Measurements from ENCODE around the gene RIIAD1.
A peak's percentile ranks its signal among the peaks of the same experiment; 100 is the strongest.

RIIAD1 gene

DNA sequence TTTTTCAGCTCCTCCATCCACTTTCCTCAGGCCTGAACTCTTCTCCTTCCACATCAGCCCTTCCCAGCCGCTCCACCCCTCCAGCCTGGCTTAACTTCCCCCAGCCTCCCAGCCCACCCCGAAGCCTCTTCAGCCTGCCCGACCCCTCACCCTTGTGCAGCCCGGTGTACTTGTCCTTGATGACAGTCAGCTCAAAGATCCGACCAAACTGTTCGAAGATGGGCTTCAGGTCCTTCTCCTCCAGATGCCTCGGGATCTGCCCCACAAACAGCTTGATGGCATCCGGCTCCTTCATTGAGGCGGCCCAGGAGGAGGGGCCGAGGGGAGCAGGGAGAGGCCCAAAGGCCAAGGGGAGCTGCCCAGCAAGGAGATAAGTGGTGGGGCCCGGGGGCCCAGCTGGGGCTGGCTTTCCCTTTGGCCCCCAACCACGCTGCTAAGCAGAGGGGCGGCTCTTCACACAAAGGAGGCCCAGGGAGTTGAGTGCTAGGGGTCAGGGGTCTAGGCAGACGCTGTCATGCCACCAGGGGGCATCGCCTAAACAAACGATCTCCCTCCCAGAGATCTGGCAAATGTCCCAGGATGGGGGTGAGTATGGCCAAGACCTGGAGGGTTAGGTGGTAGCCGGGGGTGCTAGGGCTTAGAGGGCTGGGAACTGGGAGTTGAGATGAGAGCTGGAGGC is 5.5 kb upstream of the RIIAD1 start:
- no peak for DNase-seq (ENCODE audit: extremely low read depth, low read depth)
- no peak overlapping the region for H3K4me3 ChIP-seq (replicated peaks; ENCODE audit: low read depth, low read length)
- TF ChIP-seq, protein P1, sequence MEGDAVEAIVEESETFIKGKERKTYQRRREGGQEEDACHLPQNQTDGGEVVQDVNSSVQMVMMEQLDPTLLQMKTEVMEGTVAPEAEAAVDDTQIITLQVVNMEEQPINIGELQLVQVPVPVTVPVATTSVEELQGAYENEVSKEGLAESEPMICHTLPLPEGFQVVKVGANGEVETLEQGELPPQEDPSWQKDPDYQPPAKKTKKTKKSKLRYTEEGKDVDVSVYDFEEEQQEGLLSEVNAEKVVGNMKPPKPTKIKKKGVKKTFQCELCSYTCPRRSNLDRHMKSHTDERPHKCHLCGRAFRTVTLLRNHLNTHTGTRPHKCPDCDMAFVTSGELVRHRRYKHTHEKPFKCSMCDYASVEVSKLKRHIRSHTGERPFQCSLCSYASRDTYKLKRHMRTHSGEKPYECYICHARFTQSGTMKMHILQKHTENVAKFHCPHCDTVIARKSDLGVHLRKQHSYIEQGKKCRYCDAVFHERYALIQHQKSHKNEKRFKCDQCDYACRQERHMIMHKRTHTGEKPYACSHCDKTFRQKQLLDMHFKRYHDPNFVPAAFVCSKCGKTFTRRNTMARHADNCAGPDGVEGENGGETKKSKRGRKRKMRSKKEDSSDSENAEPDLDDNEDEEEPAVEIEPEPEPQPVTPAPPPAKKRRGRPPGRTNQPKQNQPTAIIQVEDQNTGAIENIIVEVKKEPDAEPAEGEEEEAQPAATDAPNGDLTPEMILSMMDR (IDR thresholded peaks at IDR 0.05; ENCODE audit: low read depth, low read length, missing control alignments): peak; percentile 18

DNA sequence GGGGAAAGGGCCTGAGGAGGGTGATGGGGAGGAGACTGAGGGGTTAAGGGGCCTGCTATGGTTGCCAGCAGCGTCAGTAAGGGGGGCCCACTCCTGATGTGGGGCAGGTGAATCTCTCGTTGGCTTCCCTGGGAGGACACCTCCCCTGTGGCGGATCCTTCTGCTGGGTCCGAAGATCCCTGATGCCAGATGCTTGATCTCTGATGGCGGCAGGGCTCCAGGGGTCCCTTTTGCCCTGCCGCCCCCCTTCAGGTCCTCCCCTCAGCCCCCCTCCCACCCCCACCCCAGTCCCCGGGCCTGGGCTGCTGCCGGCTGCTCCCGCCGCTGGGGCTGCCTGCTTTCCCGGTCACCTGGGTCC is 4.9 kb upstream of the RIIAD1 start:
- TF ChIP-seq, protein P1 (IDR thresholded peaks at IDR 0.05; ENCODE audit: low read depth, low read length, missing control alignments): no peak
- no peak for DNase-seq (ENCODE audit: extremely low read depth, low read depth)
- H3K4me3 ChIP-seq (replicated peaks; ENCODE audit: low read depth, low read length): no peak overlapping the region

DNA sequence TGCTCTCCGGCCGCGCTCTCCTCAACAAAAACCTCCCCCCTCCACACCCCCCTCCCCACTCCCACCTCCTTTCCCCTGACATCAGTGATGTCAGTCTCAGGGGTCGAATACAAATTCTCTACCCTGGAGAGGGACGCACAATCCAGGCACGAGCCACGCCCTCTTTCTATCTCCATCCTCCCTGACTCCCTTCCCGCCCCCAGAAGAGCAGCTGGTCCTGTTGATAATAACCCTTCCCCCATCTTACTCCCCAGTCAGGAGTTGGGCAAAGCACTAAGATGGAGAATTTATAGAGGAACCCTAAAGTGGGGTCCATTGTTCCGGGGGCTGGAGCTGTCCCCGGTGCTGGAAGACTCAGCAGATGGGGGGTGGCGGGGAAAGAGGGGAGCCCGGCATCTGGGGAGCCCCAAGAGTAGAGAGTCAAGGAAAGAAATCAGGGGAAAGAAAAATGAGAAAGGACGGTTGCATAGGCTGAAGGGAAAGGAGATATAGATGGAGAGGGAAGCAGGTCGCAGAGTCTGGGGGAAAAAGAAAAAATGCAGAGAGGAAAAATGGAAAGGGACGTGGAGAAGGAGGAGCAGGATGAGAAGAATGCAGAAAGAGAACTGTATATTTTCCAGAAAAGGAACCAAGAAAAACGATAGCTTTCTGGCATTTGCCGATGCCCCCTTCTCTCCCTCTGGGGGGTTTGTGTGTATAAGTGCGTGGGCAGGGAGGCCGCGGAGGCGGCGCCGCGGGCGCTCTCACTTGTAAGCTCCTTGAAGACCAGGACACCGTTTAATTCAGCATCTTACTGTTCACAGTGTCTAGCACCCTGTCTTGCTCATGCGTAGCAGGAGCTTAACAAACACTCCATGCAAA is 4.3 kb upstream of the RIIAD1 start, which contains the start of gene CELF3:
TSS of gene CELF3 (minus strand) at position 33 of the 861 bp plus-strand sequence. CDS start 783 bp downstream, outside the sequence.
- no peak for DNase-seq (ENCODE audit: extremely low read depth, low read depth)
- TF ChIP-seq, protein P1 (IDR thresholded peaks at IDR 0.05; ENCODE audit: low read depth, low read length, missing control alignments): no peak
- H3K4me3 ChIP-seq (replicated peaks; ENCODE audit: low read depth, low read length): no peak within 1 kb of the TSS

DNA sequence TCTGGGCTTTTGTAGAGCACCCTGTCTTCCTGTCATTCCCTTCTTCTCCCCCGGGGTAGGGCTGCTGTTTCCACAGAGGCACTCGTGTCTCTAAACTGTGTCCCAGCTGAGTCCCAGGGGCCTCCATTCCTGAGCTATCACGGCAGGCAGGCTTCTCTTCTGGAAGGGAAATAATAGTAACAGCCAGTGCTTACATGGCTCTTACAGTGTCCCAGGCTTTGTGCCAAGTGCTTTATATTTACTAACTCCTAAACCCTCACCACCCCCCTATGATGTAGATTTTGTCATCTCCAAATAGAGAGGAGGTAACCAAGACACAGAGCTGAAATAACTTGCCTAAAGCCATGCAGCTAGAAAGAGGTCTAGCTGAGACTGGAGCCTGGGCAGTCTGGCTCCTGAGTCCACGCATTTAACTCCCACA is 3.3 kb upstream of the RIIAD1 start:
- no peak for DNase-seq (ENCODE audit: extremely low read depth, low read depth)
- TF ChIP-seq, protein P1 (IDR thresholded peaks at IDR 0.05; ENCODE audit: low read depth, low read length, missing control alignments): no peak
- no peak overlapping the region for H3K4me3 ChIP-seq (replicated peaks; ENCODE audit: low read depth, low read length)

DNA sequence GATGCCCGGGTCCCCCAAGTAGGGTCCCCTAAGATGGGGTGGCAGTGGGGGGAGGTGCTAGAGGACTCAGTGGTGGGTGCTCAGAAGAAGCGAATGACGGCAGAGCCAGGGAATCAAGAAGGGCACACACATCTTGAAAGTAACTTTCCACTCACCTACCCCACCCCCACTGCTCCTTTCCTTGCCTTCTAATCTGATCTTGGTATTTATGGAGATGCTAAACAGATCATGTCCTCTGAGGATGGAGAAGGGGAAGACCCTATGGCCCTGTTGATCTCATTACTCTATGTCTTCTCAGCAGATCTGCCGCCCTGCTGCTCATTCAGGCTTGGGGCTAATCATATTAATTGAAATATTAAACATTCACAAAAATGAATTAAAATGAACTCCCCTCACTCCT is 2.7 kb upstream of the RIIAD1 start:
- no peak for DNase-seq (ENCODE audit: extremely low read depth, low read depth)
- TF ChIP-seq, protein P1 (IDR thresholded peaks at IDR 0.05; ENCODE audit: low read depth, low read length, missing control alignments): no peak

DNA sequence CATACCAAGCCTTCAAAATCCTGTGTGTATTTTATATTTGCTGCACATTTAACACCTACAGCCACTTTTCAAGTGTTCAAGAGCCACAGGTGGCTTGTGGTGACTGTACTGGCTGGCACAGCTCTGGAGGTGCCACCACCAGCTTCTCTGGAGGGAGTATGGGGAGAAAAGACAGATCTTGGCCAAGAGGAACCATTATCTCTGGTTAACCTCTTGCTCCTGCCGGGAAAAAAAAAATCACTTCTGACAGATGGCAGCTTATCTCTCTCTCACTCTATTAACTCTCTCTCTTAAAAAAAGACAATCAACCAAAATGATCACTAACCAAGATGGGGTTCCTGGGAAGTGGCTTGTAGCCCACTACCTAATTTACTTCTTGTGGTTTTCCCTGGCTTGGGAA is 1.2 kb upstream of the RIIAD1 start:
- TF ChIP-seq, protein P1 (IDR thresholded peaks at IDR 0.05; ENCODE audit: low read depth, low read length, missing control alignments): no peak
- DNase-seq (ENCODE audit: extremely low read depth, low read depth): no peak
- no peak overlapping the region for H3K4me3 ChIP-seq (replicated peaks; ENCODE audit: low read depth, low read length)

More for the DNA sequence above, 2.7 kb upstream of the RIIAD1 start:
- H3K4me3 ChIP-seq (replicated peaks; ENCODE audit: low read depth, low read length): no peak overlapping the region
